Activated CD8-positive, alpha-beta memory T cell treated with anti-CD3 and anti-CD28 coated beads, Interleukin-2, amount 10 ng/mL, durations not matched to agents 7 days and 5 days (primary cell): ENCODE measurements around the gene P2RX7. TPM values are rescaled to one million over a fixed set of nuclear protein-coding genes. Genes with fewer than 3 reads are reported as not detected.
A peak's percentile ranks its signal among the peaks of the same experiment; 100 is the strongest.
"Not testable (repeated sequence)": the region's sequence is repeated elsewhere in the genome, so short reads cannot be mapped to it uniquely, and the experiment has no call there.

Experiments used
- ATAC-seq: fragments of 150-1000 bp; cut with Tn5 transposase; one replicate; pipeline ENCODE4 v1.10.0; 2021; ENCODE audit warnings: moderate library complexity
- CTCF ChIA-PET: fragments of 350-600 bp; sonication (Branson Sonifier 250); formaldehyde crosslinking; loops from one replicate; lab custom pipeline; 2021; ENCODE audit warnings: antibody characterized with exemption; lab: Charles Lee
- DNase-seq: peaks from one replicate; pipeline ENCODE4 v3.0.0-alpha.2; 2020
- H3K27ac Mint-ChIP-seq: one replicate; pipeline ENCODE4 v1.8.0; 2021; ENCODE audit warnings: mild to moderate bottlenecking, mixed read lengths
- H3K27me3 Mint-ChIP-seq: one replicate; pipeline ENCODE4 v1.8.0; 2021; ENCODE audit warnings: mixed read lengths
- H3K36me3 Mint-ChIP-seq: one replicate; pipeline ENCODE4 v1.8.0; 2021; ENCODE audit warnings: mild to moderate bottlenecking, mixed read lengths
- H3K4me1 Mint-ChIP-seq: one replicate; pipeline ENCODE4 v1.8.0; 2021; ENCODE audit warnings: mixed read lengths
- H3K4me3 Mint-ChIP-seq: one replicate; pipeline ENCODE4 v1.8.0; 2021; ENCODE audit warnings: mild to moderate bottlenecking, moderate library complexity, mixed read lengths
- H3K9me3 Mint-ChIP-seq: one replicate; pipeline ENCODE4 v1.8.0; 2022; ENCODE audit warnings: low read depth, mixed read lengths
- total RNA-seq, 2 experiments: library from RNA; stranded (reverse); gene quantifications; one replicate each; pipeline ENCODE4 v1.2.3, GENCODE V29; 2021

Gene P2RX7
- total RNA-seq, 2 experiments from 2014 or later, result 7.5 to 14.4 TPM

DNA sequence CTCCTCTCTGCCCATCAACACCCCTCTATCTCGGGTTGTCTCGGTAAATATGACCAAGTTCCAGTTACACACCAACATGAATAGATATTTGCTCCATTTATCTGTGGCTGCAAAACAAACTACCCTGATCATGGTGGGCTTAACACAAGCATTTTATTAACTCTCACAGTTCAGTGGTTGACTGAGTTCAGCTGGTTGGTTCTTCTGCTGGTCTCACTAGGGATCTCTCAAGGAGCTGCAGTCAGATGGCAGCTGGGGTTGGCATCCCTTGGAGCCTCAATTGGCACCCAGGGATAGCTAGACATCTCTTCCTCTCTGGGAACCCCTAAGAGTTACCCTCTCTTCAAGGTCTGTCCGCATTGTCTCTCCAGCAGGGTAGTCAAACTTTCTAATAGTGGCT is 25.4 kb downstream of the P2RX7 start:
- no peak overlapping the region for H3K4me3 Mint-ChIP-seq
- H3K4me1 Mint-ChIP-seq, result peaks cover 6% of the 10 kb centered on the region
- H3K27me3 Mint-ChIP-seq, result no peaks in the 10 kb centered on the region
- CTCF ChIA-PET, result interaction anchor here (1.4 kb wide), 1 partner anchor 98 kb away, joined by 5 read pairs; no protein-coding TSS in a partner anchor
- peaks cover 5% of the 10 kb centered on the region for H3K9me3 Mint-ChIP-seq
- H3K36me3 Mint-ChIP-seq, result peaks cover 26% of the 10 kb centered on the region
- no peak overlapping the region for H3K27ac Mint-ChIP-seq
- DNase-seq (no peak), ATAC-seq (no peak)

DNA sequence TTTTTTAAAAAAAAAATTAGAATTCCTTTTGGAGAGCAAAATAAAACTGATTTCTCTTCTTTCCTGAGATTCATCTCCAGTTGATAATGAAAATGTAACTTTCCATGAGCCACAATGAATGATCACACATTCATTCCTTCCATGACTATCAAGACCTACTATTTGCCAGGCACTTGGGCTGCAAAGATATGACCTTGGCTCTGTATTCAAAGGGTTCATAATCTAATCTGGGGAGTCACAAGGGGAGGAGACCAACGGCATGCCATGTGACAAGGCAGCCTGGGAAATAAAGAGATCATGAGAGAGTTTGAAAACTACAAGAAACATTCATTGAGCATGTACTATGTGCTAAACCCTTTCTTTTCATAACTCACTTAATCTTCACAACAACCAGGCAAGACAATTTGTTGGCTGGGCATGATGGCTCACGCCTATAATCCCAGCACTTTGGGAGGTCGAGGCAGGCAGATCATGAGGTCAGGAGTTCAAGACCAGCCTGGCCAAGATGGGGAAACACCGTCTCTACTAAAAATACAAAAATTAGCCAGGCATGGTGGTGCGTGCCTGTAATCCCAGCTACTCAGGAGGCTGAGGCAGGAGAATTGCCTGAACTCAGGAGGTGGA is 26.2 kb downstream of the P2RX7 start:
- ATAC-seq, H3K9me3 Mint-ChIP-seq, H3K27ac Mint-ChIP-seq, H3K27me3 Mint-ChIP-seq, H3K4me3 Mint-ChIP-seq, DNase-seq, H3K4me1 Mint-ChIP-seq: not testable (repeated sequence)
- CTCF ChIA-PET, result interaction anchor here (0.8 to 1.4 kb wide), 3 partner anchors 71 to 456 kb away, joined by 4 to 5 read pairs (median 4); no protein-coding TSS in a partner anchor
- H3K36me3 Mint-ChIP-seq, result peaks cover 28% of the 10 kb centered on the region

DNA sequence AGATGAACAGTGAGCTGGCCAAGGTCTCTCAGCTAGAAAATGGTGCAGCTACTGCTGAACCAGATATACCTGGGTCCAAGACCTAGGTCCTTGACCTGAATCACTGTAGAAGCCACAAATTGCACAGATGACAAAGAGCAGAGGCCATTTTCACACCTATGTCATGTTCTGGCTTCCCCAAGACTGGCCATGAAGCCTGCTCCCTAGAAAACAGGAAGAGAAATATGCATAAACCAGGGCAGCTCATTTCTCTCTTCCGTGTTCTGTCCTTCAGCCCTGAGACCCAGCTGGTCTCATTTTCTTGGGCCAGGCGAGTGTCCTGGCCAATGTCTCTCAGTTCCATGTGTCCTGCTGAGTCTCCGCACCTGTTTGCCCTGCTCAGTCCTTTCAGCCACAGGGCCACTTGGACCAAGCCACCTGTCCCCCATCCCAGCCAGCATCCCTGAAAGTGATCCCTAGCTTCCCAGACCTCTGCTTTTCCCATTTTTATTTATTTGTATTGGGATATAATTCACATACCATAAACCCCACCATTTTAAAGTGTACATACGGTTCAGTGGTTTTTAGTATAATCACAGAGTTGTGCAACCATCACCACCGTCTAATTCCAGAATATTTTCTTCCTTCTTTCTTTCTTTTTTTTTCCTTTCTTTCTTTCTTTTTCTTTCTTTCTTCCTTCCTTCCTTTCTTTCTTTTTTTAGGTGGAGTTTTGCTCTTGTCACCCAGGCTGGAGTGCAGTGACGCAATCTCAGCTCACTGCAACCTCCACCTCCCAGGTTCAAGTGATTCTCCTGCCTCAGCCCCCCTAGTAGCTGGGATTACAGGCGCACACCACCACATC is 27.0 kb downstream of the P2RX7 start:
- CTCF ChIA-PET, result interaction anchor here (0.8 to 1.4 kb wide), 3 partner anchors 70 to 455 kb away, joined by 4 to 5 read pairs (median 4); no protein-coding TSS in a partner anchor
- ATAC-seq (no peak), DNase-seq (no peak)
- Mint-ChIP-seq H3K27ac (peak overlapping the region; percentile 3), H3K4me3 (no peak overlapping the region), H3K36me3 (peaks cover 29% of the 10 kb centered on the region), H3K9me3 (peaks cover 5% of the 10 kb centered on the region), H3K4me1 (peaks cover 6% of the 10 kb centered on the region), H3K27me3 (no peaks in the 10 kb centered on the region)

DNA sequence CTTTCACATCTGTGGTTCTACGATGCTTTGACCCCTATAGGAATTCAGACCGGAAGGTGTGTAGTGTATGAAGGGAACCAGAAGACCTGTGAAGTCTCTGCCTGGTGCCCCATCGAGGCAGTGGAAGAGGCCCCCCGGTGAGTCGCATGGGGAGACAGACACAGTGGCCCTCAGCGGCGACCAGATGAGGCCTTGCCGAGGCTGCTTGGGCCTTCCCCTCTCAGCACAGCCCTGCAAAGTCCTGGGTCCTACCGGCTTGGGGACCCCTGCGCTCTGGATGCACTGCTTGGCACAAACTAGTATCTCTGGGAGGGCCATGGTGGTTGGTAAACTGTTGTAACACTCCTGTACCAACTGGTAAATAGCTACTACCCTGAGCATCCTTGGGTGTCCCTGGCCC is 29.7 kb downstream of the P2RX7 start:
- Mint-ChIP-seq H3K36me3 (peaks cover 28% of the 10 kb centered on the region), H3K27ac (no peak overlapping the region), H3K9me3 (peaks cover 5% of the 10 kb centered on the region), H3K4me1 (peaks cover 6% of the 10 kb centered on the region), H3K4me3 (no peak overlapping the region), H3K27me3 (no peaks in the 10 kb centered on the region)
- no peak for DNase-seq
- CTCF ChIA-PET, result no interaction called here
- no peak for ATAC-seq

DNA sequence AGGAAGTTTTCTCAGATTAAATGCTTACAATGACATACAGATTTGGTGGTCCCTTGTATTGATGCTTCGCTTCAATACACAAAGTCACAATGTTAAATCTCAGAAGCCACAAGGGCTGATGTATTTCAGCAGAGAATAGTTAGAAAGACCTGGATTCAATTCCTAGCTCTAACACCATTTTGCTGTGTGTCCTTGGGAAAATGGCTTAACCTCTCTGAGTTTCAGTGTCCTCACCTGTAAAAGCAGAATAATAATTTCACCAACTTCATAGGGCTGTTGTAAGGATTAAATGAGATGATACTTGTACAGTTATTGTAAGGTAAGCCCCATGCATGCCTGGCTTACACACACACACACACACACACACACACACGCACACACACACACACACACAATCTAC is 30.3 kb downstream of the P2RX7 start:
- DNase-seq (no peak), ATAC-seq (no peak)
- Mint-ChIP-seq H3K4me3 (no peak overlapping the region), H3K36me3 (peaks cover 24% of the 10 kb centered on the region), H3K27ac (no peak overlapping the region), H3K4me1 (peaks cover 6% of the 10 kb centered on the region), H3K9me3 (peaks cover 5% of the 10 kb centered on the region), H3K27me3 (no peaks in the 10 kb centered on the region)
- CTCF ChIA-PET, result no interaction called here

DNA sequence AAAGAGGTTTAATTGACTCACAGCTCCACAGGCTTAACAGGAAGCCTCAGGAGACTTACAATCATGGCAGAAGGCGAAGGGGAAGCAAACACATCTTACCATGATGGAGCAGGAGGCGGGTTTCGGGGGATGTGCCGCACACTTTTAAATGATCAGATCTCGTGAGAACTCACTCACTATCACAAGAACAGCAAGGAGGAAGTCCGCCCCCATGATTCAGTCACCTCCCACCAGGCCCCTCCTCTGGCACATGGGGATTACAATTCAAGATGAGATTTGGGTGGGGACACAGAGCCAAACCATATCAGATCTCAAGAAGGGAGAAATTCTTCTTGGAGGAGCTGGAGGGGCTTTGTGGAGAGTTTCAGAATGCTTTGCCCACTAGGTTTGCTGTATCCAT is 32.2 kb downstream of the P2RX7 start:
- ATAC-seq, H3K9me3 Mint-ChIP-seq, H3K4me1 Mint-ChIP-seq, H3K27ac Mint-ChIP-seq, CTCF ChIA-PET, H3K27me3 Mint-ChIP-seq, DNase-seq, H3K4me3 Mint-ChIP-seq: not testable (repeated sequence)
- H3K36me3 Mint-ChIP-seq, result peaks cover 12% of the 10 kb centered on the region

DNA sequence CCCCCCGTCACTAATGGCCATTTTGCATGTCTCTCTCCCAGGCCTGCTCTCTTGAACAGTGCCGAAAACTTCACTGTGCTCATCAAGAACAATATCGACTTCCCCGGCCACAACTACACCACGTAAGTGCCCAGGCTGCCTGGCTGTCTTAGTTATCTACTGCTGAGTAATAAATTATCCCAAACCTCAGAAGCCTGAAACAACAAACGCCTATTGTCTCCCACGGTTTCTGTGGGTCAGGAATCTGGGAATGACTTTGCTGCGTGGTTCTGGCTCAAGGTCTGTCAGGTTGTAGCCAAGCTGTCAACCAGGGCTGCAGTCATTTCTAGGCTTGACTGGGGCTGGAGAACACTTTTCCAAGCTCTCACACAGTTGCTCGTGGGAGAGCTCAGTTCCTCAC is 32.6 kb downstream of the P2RX7 start:
- Mint-ChIP-seq H3K36me3 (peaks cover 12% of the 10 kb centered on the region), H3K27me3 (no peaks in the 10 kb centered on the region), H3K4me1 (no peaks in the 10 kb centered on the region), H3K4me3 (no peak overlapping the region), H3K27ac (no peak overlapping the region), H3K9me3 (no peaks in the 10 kb centered on the region)
- CTCF ChIA-PET, result no interaction called here
- no peak for ATAC-seq
- DNase-seq, result no peak

DNA sequence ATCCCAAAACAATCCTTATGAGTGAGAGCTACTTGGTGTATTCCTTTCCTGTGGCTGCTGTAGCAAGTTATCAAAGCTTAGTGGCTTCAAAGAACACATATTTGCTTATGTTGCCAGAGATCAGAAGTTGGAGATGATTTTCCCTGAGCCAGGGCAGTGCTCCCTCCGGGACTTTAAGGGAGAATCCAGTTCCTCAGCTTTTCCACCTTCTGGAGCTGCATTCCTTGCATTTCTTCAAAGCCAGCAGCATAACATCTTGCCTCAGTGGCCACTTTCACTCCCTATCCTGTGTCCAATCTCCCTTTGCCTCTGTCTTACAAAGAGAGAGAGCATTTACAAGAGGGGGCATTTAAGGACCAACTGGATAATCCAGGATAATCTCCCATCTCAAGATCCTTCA is 33.7 kb downstream of the P2RX7 start:
- Mint-ChIP-seq H3K4me3 (no peak overlapping the region), H3K27me3 (no peaks in the 10 kb centered on the region), H3K27ac (no peak overlapping the region), H3K36me3 (peaks cover 12% of the 10 kb centered on the region), H3K9me3 (no peaks in the 10 kb centered on the region), H3K4me1 (peaks cover 6% of the 10 kb centered on the region)
- DNase-seq (no peak), ATAC-seq (no peak)
- CTCF ChIA-PET, result no interaction called here

DNA sequence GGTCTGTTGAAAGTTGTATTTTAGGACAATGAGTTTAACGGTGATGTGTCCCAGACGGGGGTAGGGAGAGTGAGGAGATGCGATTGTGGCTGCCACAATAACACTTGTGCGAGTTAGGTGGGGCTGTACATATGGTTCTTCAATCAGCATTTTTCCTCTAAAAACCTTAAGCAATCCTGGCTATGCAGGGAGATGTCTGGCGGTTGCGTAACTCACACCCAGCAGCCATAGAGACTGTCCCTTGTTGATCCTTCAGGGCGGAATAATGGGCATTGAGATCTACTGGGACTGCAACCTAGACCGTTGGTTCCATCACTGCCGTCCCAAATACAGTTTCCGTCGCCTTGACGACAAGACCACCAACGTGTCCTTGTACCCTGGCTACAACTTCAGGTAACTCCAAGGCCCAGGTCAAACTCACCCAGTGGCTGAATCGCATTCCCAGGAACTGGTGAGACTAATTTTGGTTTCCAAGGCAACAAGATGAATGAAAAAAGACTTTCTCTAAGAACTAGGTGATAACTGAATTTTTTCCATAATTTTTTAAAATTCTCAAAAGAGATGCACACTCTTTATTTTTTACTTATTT is 34.6 kb downstream of the P2RX7 start:
- peaks cover 9% of the 10 kb centered on the region for H3K4me1 Mint-ChIP-seq
- ATAC-seq (no peak), DNase-seq (no peak)
- no peaks in the 10 kb centered on the region for H3K27me3 Mint-ChIP-seq
- no peak overlapping the region for H3K27ac Mint-ChIP-seq
- no peaks in the 10 kb centered on the region for H3K9me3 Mint-ChIP-seq
- CTCF ChIA-PET, result no interaction called here
- H3K36me3 Mint-ChIP-seq, result peaks cover 12% of the 10 kb centered on the region
- H3K4me3 Mint-ChIP-seq, result no peak overlapping the region

DNA sequence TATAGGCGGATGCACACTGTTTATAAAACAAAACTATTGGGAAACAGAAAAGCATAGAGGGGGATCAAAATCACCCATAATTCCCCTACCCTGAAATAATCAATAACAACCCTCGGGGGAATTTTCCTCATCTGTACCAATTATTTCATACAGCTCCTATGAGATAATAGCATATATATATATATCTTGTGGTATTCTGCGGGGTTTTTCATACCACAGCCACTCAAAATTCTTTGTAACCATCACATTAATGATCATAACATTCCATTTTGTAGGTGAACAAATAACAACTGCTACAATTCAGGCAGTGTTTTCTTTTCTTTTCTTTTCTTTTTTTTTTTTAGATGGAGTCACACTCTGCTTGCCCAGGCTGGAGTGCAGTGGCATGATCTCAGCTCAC is 35.3 kb downstream of the P2RX7 start:
- H3K9me3 Mint-ChIP-seq, result no peaks in the 10 kb centered on the region
- no peaks in the 10 kb centered on the region for H3K27me3 Mint-ChIP-seq
- peaks cover 9% of the 10 kb centered on the region for H3K4me1 Mint-ChIP-seq
- H3K36me3 Mint-ChIP-seq, result peaks cover 12% of the 10 kb centered on the region
- H3K27ac Mint-ChIP-seq, result no peak overlapping the region
- DNase-seq (no peak), ATAC-seq (no peak)
- no peak overlapping the region for H3K4me3 Mint-ChIP-seq
- CTCF ChIA-PET, result no interaction called here

DNA sequence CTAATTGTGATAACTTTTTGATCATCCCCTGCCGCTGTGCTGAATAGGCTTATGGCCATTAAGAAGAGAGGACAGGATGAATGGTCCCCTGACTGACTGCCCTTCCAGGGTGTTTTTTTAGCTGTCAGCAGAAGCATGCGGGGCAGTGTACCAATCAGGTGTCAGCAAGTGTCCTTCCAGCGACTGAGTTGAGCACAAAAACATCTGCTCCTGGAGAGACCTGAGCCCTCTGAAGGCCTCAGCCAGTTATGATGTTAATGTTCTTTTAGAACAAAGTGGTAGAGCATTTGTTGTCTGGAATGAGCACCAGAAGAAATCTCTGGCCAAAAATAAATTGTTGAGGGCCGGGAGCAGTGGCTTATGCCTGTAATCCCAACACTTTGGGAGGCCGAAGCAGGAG is 37.5 kb downstream of the P2RX7 start:
- H3K9me3 Mint-ChIP-seq, result no peaks in the 10 kb centered on the region

DNA sequence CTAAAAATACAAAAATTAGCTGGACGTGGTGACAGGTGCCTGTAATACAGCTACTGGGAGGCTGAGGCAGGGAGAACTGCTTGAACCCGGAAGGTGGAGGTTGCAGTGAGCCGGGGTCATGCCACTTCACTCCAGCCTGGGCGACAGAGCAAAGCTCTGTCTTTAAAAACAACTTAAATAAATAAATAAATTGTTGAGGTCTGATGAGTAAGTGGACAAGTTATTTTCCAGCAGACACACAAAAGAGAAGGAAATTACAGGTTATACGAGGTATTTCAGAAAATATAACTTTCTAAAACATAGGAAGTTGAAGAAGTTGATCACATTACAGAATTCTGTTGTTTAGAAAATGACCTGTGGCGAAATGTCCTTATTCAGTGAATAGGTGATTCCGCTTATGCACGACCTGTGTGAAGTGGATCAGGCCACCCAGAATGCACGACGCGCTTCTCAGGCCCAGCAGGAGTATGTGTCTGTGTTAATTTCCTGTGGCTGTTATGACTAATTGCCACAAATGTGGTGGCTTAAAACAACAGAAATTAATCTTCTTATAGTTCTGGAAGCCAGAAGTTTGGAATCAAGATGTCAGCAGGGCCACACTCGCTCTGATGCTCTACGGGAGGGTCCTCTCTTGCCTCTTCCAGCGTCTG is 38.1 kb downstream of the P2RX7 start:
- H3K36me3 Mint-ChIP-seq, result peaks cover 8% of the 10 kb centered on the region
- H3K27ac Mint-ChIP-seq, result no peak overlapping the region
- H3K4me1 Mint-ChIP-seq, result peaks cover 9% of the 10 kb centered on the region
- CTCF ChIA-PET, result no interaction called here
- H3K4me3 Mint-ChIP-seq, result no peak overlapping the region
- H3K9me3 Mint-ChIP-seq, result no peaks in the 10 kb centered on the region
- no peaks in the 10 kb centered on the region for H3K27me3 Mint-ChIP-seq
- DNase-seq (no peak), ATAC-seq (peak; percentile 69)

More for the DNA sequence above, 37.5 kb downstream of the P2RX7 start:
- DNase-seq, result no peak
- CTCF ChIA-PET, result no interaction called here
- H3K27ac Mint-ChIP-seq, result no peak overlapping the region
- no peak overlapping the region for H3K4me3 Mint-ChIP-seq
- no peak for ATAC-seq
- peaks cover 8% of the 10 kb centered on the region for H3K36me3 Mint-ChIP-seq
- H3K27me3 Mint-ChIP-seq, result no peaks in the 10 kb centered on the region
- H3K4me1 Mint-ChIP-seq, result peaks cover 9% of the 10 kb centered on the region

DNA sequence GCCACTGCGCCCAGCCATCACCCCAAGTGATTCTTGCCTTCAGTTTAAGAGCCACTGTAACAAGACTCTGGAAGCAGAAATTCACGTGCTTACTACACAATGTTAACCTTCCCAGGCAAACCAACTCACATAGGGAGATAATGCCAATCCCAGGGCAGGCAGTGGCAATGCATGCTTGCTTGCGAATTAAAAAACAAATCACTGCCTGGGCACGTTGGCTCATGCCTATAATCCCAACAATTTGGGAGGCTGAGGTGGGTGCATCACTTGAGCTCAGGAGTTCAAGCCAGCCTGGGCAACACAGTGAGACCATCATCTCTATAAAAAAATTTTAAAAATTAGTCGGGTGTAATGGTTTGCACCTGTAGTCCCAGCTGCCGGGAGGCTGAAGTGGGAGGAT is 39.5 kb downstream of the P2RX7 start:
- DNase-seq (no peak), ATAC-seq (no peak)
- H3K27me3 Mint-ChIP-seq, result no peaks in the 10 kb centered on the region
- H3K27ac Mint-ChIP-seq, result no peak overlapping the region
- peaks cover 9% of the 10 kb centered on the region for H3K4me1 Mint-ChIP-seq
- peaks cover 7% of the 10 kb centered on the region for H3K36me3 Mint-ChIP-seq
- H3K9me3 Mint-ChIP-seq, result no peaks in the 10 kb centered on the region
- H3K4me3 Mint-ChIP-seq, result no peak overlapping the region
- CTCF ChIA-PET, result no interaction called here
